Mammary epithelial cell (primary cell): ENCODE data around the gene AUTS2.
"Not testable (repeated sequence)": the region's sequence is repeated elsewhere in the genome, so short reads cannot be mapped to it uniquely, and the experiment has no call there.

Experiments
- EZH2 ChIP-seq: IDR thresholded peaks from 2 replicates; pipeline ENCODE4 v1.6.1; 2012; ENCODE audit warnings: low read length, inconsistent platforms, borderline replicate concordance
- TF ChIP-seq, protein P1 (sequence below), 2 donors: IDR thresholded peaks in 1 of 2; conservative IDR thresholded peaks in 1 of 2; 2 replicates each; pipeline ENCODE4 v1.5.1; 2011 to 2012; ENCODE audit warnings: inconsistent platforms in 2 of 2, low read length in 2 of 2, mild to moderate bottlenecking in 2 of 2, control low read depth in 1 of 2, low read depth in 1 of 2; ENCODE audit not compliant: insufficient read depth in 1 of 2; ENCODE audit errors: extremely low read depth in 1 of 2

DNA sequence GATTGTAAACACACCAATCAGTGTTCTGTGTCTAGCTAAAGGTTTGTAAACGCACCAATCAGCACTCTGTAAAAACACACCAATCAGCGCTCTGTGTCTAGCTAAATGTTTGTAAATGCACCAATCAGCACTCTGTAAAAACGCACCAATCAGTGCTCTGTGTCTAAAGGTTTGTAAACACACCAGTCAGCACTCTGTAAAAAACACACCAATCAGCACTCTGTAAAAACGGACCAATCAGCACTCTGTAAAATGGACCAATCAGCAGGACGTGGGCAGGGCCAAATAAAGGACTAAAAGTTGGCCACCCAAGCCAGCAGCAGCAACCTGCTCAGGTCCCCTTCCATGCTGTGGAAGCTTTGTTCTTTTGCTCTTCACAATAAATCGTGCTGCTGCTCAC lies 1224.2 kb downstream of the AUTS2 start:
- TF ChIP-seq, protein P1, sequence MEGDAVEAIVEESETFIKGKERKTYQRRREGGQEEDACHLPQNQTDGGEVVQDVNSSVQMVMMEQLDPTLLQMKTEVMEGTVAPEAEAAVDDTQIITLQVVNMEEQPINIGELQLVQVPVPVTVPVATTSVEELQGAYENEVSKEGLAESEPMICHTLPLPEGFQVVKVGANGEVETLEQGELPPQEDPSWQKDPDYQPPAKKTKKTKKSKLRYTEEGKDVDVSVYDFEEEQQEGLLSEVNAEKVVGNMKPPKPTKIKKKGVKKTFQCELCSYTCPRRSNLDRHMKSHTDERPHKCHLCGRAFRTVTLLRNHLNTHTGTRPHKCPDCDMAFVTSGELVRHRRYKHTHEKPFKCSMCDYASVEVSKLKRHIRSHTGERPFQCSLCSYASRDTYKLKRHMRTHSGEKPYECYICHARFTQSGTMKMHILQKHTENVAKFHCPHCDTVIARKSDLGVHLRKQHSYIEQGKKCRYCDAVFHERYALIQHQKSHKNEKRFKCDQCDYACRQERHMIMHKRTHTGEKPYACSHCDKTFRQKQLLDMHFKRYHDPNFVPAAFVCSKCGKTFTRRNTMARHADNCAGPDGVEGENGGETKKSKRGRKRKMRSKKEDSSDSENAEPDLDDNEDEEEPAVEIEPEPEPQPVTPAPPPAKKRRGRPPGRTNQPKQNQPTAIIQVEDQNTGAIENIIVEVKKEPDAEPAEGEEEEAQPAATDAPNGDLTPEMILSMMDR (conservative IDR thresholded peaks at IDR 0.05 in 1 of 2, IDR thresholded peaks at IDR 0.05 in 1 of 2; ENCODE audit: extremely low read depth in 1 of 2, insufficient read depth in 1 of 2, low read depth in 1 of 2, low read length in 2 of 2), result not testable (repeated sequence)
- TF ChIP-seq EZH2, result not testable (repeated sequence)
